ENCODE measurements around the gene COL9A1. TPM values are rescaled to one million over a fixed set of nuclear protein-coding genes. Genes with fewer than 3 reads are reported as not detected.
"Not testable (repeated sequence)": the region's sequence is repeated elsewhere in the genome, so short reads cannot be mapped to it uniquely, and the experiment has no call there.

COL9A1 gene
- total RNA-seq, 1 donor from 2014 or later, result 8.1 TPM

DNA sequence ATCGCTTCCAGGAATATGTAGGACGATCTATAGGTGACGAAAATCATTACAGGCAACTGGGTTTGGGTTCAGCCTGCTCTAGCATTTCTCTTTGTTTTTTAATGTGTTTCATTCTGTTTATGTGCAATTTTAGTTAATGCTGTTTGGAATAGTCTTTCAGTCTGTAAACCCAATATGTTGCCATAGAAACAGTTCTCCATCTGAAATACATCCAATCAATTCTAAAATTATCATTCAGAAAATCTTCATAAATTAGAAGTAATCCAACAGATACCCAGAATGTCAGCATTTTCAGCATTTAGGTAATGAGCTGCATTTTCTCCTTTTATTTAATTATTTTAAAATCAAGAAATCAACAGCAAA lies 34.8 kb upstream of the COL9A1 start:
- Mint-ChIP-seq H3K4me3 (ENCODE audit: low read depth) (no peak overlapping the region), H3K27ac (no peak overlapping the region), H3K9me3 (ENCODE audit: low read depth) (peaks cover 16% of the 10 kb centered on the region), H3K36me3 (ENCODE audit: insufficient read depth) (no peaks in the 10 kb centered on the region), H3K4me1 (ENCODE audit: low read depth) (no peaks in the 10 kb centered on the region), H3K27me3 (peaks cover 3% of the 10 kb centered on the region)
- no peak for DNase-seq (ENCODE audit: low spot score, unreplicated experiment)
- TF ChIP-seq, protein P1, sequence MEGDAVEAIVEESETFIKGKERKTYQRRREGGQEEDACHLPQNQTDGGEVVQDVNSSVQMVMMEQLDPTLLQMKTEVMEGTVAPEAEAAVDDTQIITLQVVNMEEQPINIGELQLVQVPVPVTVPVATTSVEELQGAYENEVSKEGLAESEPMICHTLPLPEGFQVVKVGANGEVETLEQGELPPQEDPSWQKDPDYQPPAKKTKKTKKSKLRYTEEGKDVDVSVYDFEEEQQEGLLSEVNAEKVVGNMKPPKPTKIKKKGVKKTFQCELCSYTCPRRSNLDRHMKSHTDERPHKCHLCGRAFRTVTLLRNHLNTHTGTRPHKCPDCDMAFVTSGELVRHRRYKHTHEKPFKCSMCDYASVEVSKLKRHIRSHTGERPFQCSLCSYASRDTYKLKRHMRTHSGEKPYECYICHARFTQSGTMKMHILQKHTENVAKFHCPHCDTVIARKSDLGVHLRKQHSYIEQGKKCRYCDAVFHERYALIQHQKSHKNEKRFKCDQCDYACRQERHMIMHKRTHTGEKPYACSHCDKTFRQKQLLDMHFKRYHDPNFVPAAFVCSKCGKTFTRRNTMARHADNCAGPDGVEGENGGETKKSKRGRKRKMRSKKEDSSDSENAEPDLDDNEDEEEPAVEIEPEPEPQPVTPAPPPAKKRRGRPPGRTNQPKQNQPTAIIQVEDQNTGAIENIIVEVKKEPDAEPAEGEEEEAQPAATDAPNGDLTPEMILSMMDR (IDR thresholded peaks at IDR 0.05; ENCODE audit: unreplicated experiment), result no peak

DNA sequence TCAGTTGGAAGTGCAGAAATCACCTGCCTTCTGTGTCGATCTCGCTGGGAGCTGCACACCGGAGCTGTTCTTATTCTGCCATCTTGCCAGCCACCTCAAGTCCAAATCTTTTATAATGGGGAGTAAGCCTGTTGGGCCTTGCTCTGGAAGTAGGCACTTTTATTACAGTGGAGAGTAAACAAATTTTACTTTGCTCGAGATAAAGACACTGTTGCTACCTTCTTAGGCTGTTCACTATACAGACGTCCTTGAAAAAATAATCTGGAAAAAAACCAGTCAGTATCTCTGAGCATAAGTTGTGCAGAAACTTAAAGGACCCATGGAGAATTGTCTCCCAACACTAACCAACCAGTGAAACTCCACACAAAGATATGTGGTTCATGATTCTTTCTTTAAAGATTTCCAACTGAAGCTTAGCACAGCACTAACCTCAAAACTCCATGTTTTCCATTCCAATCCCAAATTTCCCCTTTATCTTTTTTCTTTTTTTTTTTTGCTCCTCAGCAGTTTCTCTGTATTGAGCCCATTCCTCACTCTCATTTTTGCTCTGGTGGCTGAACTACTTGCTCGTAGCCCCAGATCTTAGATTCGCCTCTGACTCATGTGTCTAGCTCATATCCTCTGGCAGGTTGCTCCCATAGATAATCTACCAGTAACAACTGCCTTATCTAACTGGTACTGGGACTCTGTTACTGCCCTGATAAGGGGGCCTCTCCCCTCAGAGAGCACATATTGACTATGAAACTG lies 34.3 kb upstream of the COL9A1 start:
- H3K4me1 Mint-ChIP-seq (ENCODE audit: low read depth), result no peaks in the 10 kb centered on the region
- peaks cover 22% of the 10 kb centered on the region for H3K9me3 Mint-ChIP-seq (ENCODE audit: low read depth)
- H3K27ac Mint-ChIP-seq, result no peak overlapping the region
- H3K4me3 Mint-ChIP-seq (ENCODE audit: low read depth), result no peak overlapping the region
- DNase-seq (ENCODE audit: low spot score, unreplicated experiment), result no peak
- peaks cover 3% of the 10 kb centered on the region for H3K27me3 Mint-ChIP-seq
- peaks cover 3% of the 10 kb centered on the region for H3K36me3 Mint-ChIP-seq (ENCODE audit: insufficient read depth)
- TF ChIP-seq, protein P1 (IDR thresholded peaks at IDR 0.05; ENCODE audit: unreplicated experiment), result no peak

DNA sequence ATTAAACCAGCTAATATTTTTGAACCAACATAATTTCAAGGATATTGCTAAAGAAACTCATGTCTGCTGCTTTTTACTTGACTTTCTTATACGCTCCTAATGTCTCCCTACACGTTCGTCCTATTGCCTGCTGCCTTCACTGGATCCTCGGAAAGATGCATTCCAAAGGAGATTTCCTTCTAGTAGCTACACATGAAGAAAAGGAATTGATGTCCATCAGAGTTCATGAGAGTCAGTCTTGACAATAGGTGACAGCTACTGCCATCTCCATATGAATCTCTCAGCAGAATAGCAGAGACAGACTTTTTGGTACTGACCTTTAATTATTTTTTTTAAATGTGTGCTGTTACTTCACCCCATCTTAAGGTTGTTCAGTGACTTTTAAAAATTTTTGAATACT lies 24.2 kb upstream of the COL9A1 start:
- no peak overlapping the region for H3K27ac Mint-ChIP-seq
- no peaks in the 10 kb centered on the region for H3K36me3 Mint-ChIP-seq (ENCODE audit: insufficient read depth)
- DNase-seq (ENCODE audit: low spot score, unreplicated experiment), result no peak
- TF ChIP-seq, protein P1 (IDR thresholded peaks at IDR 0.05; ENCODE audit: unreplicated experiment), result no peak
- H3K9me3 Mint-ChIP-seq (ENCODE audit: low read depth), result peaks cover 1% of the 10 kb centered on the region
- H3K4me1 Mint-ChIP-seq (ENCODE audit: low read depth), result peaks cover 3% of the 10 kb centered on the region
- H3K4me3 Mint-ChIP-seq (ENCODE audit: low read depth), result no peak overlapping the region
- H3K27me3 Mint-ChIP-seq, result no peaks in the 10 kb centered on the region

DNA sequence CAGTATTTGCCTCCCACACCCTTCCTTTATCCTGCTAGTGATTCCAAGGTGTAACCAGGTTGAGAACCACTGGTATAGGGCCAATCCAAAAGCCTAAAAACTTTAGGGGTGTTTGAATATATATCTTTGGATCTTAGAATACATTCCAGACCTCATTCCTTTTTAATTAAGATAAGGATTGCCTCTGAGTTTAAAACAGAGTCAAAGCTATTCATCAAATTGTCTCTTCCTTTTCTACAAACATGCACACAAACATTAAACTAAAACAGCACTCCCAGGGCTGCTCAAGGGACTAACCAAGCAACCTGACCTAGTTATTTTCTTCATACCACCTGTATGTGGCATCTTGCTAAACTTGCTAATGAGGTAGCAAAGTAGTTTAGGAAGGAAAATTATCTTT lies 22.1 kb upstream of the COL9A1 start:
- no peaks in the 10 kb centered on the region for H3K36me3 Mint-ChIP-seq (ENCODE audit: insufficient read depth)
- no peaks in the 10 kb centered on the region for H3K27me3 Mint-ChIP-seq
- H3K4me1 Mint-ChIP-seq (ENCODE audit: low read depth), result peaks cover 3% of the 10 kb centered on the region
- H3K9me3 Mint-ChIP-seq (ENCODE audit: low read depth), result no peaks in the 10 kb centered on the region
- TF ChIP-seq, protein P1 (IDR thresholded peaks at IDR 0.05; ENCODE audit: unreplicated experiment), result no peak
- H3K27ac Mint-ChIP-seq, result no peak overlapping the region
- no peak for DNase-seq (ENCODE audit: low spot score, unreplicated experiment)
- H3K4me3 Mint-ChIP-seq (ENCODE audit: low read depth), result no peak overlapping the region

DNA sequence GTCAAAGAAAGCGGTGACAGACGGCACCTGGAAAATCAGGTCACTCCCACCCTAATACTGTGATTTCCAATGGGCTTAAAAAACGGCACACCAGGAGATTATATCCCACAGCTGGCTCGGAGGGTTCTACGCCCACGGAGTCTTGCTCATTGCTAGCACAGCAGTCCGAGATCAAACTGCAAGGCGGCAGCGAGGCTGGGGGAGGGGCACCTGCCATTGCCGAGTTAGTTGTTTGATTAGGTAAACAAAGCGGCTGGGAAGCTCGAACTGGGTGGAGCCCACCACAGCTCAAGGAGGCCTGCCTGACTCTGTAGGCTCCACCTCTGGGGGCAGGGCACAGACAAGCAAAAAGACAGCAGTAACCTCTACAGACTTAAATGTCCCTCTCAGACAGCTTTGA lies 14.9 kb upstream of the COL9A1 start:
- not testable (repeated sequence) for H3K36me3 Mint-ChIP-seq (ENCODE audit: insufficient read depth); H3K4me3 Mint-ChIP-seq (ENCODE audit: low read depth); DNase-seq (ENCODE audit: low spot score, unreplicated experiment); H3K27me3 Mint-ChIP-seq; H3K9me3 Mint-ChIP-seq (ENCODE audit: low read depth); H3K27ac Mint-ChIP-seq
- peaks cover 20% of the 10 kb centered on the region for H3K4me1 Mint-ChIP-seq (ENCODE audit: low read depth)

DNA sequence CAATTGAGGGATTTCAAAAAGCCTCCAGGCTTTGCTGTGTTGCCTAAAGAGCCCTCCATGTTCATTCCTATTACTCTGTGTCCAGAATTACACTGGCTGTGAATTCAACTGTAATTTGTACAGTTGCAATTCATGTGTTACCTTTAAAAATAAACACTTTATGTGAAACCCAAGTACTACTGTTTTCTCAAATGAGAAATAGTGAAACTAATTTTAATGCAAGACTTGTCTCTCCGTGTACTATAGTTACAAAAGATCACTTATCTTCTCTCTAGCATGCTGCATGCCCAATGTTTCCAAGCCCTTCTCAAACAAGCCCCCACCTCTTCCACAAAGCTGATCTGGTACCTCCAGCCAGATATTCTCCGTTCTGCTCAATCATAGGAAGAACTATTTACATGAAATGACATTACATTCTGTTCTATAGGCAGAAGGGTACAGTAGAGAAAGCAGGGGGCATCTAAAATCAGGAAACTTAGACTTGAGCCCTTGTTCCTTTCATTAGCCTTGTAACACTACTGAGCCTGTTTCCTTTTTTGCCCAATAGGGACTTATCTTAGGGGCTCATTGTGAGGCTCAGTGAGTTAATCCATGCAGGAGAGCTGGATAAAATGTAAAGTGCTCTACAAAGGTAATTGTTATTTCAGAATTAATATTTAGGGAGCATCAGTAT lies 12.3 kb upstream of the COL9A1 start:
- Mint-ChIP-seq H3K4me1 (ENCODE audit: low read depth) (peaks cover 20% of the 10 kb centered on the region), H3K4me3 (ENCODE audit: low read depth) (no peak overlapping the region), H3K27ac (no peak overlapping the region), H3K36me3 (ENCODE audit: insufficient read depth) (peaks cover 5% of the 10 kb centered on the region), H3K27me3 (no peaks in the 10 kb centered on the region), H3K9me3 (ENCODE audit: low read depth) (peaks cover 7% of the 10 kb centered on the region)
- TF ChIP-seq, protein P1 (IDR thresholded peaks at IDR 0.05; ENCODE audit: unreplicated experiment), result no peak
- no peak for DNase-seq (ENCODE audit: low spot score, unreplicated experiment)

All from progenitor cell of endocrine pancreas (in vitro differentiated cells).